ENCODE data around the gene CYP27C1.

DNA sequence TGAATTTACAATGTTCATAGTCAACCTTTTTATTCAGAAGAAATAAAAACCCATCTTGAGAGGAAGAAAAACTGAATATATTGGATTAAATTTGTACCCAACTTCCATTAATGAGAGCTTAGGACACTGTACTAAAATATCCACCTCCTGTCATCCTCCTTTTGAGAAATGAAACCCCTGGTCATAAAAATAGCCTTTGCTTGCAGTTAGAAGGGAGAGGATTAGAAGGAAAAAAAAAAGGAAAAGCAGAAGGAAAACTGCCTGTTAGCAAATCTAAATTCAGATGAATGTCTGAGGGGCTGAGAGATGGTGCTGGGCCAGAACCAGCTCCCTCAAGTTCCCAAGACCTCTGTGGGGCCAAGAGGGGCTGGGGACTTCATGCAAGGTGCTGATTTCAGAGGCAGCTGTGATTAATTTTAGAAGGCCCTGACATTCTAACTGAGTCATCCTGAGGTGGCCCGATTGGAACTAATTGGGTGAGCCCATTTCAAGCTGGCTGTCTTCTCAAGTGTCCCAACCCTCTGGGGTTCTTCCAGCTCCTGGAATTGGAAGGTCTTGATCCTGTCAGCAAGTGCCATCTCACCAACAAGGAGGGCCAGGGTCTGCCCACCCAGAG lies 74.7 kb downstream of the CYP27C1 start:
- TF ChIP-seq, protein P1, sequence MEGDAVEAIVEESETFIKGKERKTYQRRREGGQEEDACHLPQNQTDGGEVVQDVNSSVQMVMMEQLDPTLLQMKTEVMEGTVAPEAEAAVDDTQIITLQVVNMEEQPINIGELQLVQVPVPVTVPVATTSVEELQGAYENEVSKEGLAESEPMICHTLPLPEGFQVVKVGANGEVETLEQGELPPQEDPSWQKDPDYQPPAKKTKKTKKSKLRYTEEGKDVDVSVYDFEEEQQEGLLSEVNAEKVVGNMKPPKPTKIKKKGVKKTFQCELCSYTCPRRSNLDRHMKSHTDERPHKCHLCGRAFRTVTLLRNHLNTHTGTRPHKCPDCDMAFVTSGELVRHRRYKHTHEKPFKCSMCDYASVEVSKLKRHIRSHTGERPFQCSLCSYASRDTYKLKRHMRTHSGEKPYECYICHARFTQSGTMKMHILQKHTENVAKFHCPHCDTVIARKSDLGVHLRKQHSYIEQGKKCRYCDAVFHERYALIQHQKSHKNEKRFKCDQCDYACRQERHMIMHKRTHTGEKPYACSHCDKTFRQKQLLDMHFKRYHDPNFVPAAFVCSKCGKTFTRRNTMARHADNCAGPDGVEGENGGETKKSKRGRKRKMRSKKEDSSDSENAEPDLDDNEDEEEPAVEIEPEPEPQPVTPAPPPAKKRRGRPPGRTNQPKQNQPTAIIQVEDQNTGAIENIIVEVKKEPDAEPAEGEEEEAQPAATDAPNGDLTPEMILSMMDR (IDR thresholded peaks at IDR 0.05) = no peak
- no peak for TF ChIP-seq POLR2A (IDR thresholded peaks at IDR 0.05)
